HG03060 (cell line): ENCODE results near the gene CCDC93.

Experiments
- ATAC-seq: cut with Tn5 transposase; IDR thresholded peaks from one replicate; pipeline ENCODE4 v1.9.1; 2021; ENCODE audit warnings: low read depth, moderate number of reproducible peaks; ENCODE audit not compliant: unreplicated experiment

CCDC93 gene, protein sequence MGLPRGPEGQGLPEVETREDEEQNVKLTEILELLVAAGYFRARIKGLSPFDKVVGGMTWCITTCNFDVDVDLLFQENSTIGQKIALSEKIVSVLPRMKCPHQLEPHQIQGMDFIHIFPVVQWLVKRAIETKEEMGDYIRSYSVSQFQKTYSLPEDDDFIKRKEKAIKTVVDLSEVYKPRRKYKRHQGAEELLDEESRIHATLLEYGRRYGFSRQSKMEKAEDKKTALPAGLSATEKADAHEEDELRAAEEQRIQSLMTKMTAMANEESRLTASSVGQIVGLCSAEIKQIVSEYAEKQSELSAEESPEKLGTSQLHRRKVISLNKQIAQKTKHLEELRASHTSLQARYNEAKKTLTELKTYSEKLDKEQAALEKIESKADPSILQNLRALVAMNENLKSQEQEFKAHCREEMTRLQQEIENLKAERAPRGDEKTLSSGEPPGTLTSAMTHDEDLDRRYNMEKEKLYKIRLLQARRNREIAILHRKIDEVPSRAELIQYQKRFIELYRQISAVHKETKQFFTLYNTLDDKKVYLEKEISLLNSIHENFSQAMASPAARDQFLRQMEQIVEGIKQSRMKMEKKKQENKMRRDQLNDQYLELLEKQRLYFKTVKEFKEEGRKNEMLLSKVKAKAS

DNA sequence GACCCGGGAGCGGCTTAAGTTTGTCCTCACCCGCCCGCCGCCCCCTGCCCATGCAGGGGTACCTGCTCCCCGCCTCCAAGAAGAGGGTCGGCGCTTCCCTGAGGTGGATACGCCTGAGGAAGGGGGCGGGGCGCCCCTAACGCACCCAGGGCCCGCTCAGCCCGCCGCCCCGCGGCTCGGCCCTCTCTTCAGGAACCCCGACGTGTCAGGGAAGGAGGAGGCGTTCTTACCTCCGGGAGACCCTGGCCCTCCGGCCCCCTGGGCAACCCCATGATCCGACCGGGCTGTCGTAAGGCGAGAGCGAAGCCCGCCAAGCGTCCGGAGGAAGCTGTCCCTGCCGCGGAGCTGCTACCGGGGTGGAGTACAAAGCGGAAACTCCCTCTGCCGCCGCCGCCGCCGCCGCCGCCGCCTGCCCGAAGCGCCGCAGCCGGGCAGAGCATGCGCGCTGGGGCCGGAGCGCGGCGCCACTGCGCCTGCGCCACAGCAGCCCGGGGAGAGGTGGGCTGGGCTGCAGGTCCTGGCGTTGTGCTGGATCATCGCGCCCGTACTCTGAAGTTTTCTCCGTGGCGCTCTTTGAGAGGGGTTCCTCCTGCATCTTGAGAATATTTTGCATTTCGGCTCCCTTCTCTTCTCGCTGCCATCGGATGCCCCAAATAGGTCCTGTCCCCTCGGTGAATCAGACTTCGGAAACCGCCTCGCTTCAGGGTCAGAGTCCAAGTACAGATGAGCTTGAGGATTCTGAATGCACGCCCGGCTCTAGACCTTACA, at the start of gene CCDC93:
Gene CCDC93 (minus strand): TSS at position 347 of the 768 bp plus-strand sequence. CDS start 75 bp downstream, at position 272.
- ATAC-seq = peak; percentile 72

DNA sequence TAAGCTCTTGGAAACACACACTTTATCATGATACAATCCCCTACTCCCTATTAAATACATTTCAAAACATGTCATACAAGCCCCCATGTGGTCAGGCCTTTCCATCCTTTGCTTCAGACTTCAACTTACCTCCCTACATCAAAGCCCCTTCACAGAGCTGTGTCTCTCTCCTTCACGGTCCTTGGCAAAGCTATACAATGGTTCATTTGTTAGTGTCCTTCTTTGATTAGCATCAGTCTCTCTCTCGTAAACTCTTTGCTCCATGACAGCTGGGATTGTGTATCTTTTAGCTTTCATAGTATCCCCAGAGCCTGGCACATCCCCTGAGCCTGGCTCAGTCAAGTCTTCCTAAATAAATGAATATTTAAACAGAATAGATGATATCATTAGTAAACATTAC, 48.8 kb upstream of the CCDC93 start:
- ATAC-seq = no peak

DNA sequence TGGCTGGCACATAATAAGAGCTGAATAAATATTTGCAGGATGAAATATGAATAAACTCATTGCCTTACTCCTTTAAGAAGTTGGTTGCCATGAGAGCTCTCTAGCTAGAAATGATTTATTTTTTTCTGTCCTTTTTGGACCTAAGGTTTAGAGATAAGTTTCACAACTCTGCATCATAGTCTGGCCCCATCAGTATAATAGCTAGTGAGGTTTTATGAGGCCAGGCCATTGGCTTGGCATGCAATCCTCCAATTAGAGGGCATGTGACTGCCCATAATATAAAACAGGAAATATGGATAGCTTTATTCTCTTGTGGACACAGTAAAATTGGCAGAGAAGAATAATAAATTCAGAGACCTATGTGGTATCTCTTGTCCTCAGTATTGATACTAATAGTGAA, 48.2 kb upstream of the CCDC93 start:
- ATAC-seq = no peak

DNA sequence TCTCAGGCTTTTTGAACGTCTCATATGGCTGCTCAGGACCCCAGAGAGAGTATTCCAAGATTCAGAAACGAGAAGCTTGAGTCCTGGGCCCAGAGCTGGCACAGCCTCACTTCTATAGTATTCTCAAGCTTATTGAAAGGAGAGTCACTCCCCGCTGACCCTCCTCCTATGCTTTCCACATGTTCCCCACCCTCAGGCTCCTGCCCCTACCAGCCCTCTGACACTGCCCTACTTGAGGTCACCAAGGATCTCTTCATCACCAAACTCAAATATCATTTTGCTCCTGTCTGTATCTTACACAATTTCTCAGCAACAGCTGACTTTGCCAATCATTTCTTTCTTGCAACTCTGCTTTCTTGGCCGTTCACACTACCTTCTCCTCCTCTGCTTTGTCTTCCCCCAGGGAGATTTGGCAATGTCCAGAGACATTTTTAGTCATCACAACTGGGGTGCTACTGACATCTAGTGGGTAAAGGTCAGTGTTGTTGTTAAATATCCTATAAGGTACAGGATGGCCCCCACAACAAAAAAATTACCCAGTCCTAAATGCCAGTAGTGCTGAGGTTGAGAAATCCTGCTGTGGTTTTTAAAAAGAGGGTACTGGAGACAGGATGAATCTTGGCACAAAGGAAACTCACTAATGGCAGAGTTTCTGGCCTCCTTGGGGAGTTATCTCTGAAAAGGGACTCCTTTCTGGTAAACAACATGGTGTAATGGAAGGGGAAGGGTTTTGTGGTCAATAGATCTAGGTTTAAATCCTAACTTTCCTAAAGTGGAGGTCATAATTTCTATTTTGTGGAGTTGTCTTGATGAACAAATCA, 47.5 kb upstream of the CCDC93 start:
- peak; percentile 64 for ATAC-seq

DNA sequence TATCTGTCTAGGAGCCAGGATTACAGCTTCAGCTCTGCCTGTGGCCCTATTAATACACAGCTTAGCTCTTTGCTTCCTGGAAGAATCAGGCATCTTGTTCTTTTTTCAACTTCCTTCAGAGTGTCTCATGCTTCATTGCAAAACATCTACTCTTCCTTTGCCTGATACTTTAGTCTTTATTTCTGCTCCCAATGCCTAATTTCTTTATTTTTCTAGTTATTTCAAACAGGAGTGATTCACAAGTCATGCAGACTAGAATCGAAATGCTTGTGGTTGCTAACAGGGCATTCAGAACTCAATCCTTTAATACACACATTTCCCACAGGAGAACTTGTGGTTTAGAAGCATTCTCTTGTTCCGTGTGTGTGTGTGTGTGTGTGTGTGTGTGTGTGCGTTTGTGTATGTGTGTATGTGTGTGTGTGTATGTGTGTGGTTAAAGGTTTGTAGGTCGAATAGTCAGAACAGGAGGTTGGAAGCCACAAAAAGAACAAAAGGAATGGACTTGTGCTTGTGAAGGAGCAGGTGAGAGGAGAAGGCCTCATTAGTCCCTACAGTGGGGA, 46.1 kb upstream of the CCDC93 start:
- ATAC-seq = no peak

DNA sequence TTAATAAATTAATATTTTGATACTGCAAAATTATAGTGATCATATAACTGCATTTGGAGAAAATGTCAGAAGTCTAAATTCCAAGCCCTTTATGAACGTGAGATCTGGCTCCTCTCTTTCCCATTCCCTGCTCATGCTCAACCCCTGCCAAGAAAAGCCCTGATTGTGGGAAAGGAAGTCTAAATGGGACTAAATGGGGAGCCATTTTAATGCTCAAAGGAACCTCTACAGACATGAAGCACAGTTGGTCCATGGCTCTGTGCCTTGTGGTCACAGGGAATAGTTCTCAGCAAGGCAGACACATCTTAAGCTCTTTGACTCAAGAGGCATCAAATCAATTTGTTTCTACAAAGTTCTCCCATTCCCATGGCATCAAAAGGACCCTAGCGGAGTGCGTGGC, 45.1 kb upstream of the CCDC93 start:
- no peak for ATAC-seq

DNA sequence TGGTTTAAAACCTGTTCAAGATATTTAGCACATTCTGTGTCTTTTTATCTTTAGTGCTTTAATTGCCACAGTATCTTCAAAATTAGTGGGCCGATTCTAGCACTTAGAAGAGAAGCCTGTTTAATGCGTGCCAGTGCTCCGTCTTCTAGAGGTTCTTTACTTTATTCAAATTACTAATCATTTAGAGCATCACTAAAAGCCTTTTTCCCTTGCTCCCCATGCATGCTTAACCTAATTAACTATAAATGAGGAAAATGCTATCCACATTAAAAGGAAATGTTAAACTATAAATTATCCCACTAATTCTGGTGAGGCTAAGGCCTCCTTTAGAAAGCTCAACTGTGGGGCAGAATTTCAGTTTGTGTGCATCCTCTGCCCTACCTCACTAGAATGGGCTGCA, 42.9 kb upstream of the CCDC93 start:
- no peak for ATAC-seq

DNA sequence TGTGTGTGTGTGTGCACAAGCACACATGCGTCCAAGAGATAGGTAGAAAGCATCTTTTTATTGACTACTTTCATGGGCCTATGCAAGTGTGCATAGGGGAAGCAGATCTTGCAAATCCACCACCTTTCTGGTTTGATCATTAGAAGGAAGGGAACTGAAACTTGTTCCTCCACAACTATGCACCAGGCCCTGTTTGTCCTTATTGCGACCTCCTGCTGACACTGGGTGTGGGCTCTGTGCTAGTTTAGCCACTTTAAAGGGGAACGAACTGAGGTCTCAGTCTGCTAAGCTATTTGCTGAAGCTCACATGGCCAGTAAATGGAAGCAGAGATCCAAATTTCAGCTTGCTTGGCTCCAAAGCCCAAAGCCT, 42.3 kb upstream of the CCDC93 start:
- peak; percentile 78 for ATAC-seq

DNA sequence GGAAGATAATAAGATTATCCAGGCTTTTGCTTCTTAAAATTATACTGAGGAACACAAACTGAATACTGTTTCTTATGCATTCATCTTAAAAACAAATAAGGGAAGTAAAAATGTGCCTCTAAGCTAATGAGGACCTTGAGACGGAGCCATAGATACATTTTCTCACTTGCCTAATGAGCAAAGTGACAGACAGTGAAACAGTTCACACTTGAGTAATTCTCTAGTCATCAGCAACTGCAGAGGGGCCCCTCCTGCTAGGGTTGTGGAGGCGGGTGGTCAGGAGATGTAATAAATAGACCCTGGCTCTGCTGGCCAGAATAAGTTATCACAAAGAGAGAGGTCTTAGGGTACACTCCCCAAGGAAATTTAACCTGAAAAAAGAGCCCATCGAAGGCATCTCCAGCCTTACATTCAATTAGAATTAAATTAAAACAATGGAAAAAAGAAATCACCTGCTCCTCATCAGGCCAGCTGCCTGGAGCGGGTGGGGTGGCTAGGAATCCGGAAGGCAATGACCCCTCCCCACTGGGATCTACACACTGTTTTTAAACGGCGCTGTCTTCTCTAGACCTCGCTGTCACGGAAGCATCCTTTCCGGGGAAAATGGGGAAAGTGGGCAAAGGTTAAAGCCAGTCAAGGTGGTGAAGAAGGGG, 41.8 kb upstream of the CCDC93 start:
- peak; percentile 86 for ATAC-seq

DNA sequence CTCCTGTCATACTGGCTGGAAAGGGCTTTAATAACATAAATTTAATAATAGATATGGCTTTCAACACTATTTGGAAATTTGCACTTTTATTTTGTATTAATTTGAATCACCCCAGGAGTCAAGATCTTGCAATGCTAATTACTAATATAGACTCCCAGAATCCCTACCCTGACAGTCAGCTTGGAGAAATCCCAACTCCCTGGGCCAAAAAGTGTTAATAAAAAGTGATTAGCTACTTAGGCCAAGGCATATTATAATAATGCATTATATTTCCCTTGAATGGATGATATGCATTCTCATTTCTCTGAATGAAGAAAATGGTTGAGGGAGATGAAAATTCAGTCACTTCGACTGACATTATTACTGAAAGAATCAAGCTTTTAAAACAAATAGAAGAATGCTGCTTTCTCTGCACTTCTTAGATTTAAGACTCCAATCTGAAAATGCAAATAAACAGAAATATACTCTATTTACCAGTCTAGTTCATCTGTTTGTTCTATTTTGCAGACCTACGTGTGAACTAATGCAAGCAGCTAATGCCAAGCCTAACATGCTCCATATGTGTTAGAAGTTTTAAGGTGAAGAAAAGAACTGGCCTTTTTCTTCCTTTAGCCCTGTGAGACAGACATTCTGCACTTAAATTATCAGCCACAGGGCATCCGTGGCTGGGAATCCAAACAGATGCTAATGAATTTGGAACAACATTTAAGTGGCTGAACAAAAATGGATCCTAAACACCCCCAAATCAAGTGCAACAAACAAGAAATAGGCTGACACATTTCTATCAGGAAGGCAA, 40.5 kb upstream of the CCDC93 start:
- no peak for ATAC-seq

DNA sequence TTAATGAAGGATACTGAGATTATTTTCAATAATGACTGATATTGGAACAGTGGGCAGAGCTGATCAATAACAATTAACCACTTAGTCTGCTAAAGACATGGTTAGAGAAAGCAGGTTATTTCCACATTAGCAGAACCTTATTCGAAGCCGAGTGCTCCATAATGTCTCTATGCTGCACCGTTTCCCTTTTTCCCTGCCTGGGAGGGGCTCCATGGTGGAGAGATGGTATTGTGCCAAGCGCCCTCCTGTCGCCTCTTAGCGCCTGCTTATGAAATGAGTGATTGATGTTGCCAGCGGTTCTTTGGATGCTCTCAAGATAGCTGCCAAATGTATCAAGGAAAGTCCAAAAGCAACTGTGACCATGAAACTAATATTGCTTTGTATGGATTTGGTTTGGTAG, 39.8 kb upstream of the CCDC93 start:
- no peak for ATAC-seq

DNA sequence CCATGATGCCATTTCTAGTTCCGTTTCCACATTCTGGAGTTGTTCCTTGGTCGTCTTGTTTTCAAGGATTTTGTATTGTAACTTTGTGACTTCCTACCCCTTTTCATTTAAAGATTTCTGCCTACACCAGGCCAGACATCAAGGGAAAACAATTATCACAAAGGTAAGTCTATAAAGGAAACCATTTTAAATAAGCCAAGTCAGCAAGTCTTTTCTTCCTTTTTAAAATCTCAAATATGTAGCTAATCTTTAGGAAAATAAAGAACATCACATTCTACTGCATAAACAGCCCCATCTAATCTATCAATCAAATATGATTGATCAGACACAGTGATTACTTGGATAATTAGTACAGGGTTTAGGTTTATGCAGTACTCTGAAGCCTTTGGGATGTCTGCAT, 38.6 kb upstream of the CCDC93 start:
- ATAC-seq = no peak

DNA sequence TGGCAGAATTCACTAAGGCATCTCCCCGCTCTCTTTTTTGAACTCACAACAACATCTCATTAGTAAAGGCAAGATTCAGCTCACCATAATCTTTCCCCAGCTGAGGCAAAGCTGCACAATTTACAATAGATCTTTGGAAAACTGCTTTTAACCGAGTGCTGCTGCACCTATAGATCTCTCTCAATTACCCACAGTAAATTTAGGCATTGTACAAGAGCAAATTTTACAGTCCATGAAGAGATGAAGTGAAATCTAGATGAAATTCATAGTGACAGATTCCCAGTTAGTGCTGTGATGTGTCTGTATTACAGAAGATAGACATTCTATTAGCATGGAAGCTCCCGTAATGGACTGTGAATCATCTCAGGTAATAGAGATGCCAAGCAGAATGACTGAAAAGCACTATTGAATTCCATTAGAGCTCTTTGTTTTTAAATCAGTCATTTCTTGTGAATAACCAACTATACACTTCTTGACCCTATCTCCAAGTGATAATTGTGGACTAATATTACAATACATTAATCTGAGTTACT, 38.0 kb upstream of the CCDC93 start:
- no peak for ATAC-seq

DNA sequence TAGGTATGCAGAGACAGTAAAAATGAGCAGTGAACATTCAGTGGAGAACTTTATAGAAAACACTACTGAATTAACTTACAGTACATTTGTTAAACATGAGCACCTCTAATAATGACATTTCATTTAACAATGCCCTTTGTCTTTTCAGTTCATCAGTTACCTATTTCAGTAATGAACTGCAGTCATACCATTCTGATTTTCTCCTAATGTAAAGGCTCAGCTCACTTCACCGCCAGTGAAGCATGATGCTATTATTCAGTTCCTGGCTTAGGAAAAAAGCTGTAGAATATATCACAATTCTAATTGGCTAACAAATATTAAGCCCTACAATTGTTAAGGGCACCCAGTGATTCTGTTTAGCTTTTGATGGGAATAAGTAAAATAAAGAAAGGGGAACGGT, 37.1 kb upstream of the CCDC93 start:
- ATAC-seq = no peak

DNA sequence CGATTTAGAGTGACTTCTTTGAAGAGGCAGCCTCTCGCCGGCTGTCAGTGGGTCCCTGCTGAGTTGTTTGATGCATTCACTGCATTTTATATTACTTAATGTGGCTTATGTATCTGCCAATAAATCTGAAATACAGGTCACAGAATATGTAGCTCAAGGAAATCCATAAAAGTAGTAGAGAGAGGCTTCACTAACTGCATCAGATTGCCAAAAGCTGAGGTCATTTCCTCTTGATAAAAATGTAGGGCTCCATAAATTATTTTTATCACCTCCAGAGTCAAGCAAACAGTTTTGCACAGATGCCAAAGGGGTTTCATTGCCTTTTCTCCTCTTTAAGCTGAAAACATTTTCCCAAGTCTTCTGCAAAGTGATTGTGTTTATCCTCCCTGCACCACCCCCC, 36.5 kb upstream of the CCDC93 start:
- no peak for ATAC-seq

DNA sequence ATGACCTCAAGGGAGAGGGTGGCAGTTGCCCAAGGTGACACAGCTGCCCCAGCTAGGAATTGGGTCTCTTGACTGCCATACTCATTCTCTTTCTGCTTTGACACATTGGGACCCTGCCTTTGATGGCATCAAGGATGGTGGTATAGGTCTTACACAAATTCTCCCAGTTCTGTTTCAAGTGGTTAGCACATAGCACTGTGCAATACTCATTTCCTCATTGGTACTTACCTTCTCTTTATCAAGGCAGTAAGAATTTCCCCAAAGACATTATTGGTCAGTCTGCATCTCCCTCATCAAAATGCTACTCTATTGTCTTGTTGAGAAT, 35.9 kb upstream of the CCDC93 start:
- ATAC-seq = no peak

DNA sequence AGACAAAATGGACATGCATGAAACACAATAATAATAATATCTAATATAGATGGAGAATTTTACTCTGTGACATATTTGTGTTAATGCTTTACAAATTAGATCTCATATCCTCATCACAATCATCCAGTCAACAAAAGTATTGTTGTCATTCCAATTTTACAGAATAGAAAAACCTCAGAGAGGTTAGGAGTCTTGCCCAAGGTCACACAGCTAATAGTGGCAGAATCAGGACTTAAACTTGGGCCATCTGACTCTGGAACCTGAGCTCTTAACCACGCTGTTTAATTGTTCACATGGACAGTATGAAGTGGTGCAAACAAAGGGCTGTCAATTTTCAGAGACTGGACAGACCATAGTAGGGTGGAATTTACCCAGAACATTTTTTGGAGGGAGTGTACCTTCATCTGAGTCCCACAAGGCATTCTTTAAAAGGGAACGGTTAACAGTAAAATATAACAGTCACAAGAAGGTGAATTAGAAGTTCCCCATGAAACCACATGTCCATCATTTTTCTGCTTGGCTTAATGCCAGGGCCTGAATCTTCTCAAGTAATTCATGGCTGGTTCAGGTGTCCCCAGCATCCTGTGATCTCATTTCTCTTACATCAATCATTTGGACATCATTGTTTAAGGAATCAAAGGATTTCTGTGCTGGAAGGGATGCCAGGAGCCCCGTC, 35.4 kb upstream of the CCDC93 start:
- ATAC-seq = no peak

DNA sequence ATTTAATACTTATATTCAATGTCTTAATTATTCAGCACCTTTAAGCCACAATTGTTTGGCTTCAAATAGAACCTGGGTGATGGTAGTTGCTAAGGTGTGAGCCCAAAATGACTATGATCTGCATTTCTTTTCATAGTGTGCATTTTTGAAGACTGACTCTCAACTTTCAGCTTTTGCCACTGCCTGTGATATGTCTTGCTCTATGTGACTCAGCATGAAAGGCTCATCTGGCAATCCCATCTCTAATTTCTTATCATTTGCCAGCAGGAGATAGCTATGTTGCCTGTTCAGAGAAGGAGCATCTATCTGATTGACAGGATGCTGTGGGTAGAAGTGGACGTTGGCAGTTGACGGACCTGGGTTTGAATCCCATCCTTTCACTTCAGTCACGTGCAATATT, 34.5 kb upstream of the CCDC93 start:
- ATAC-seq = no peak
